A549 (cell line): Measurements from ENCODE around the gene DSCAM. TPM values are rescaled to one million over a fixed set of nuclear protein-coding genes. Genes with fewer than 3 reads are reported as not detected.

Source experiments
- ATAC-seq, 2 experiments: fragments of 200-7000 bp in 1 of 2; fragments of >200 bp in 1 of 2; cut with Nextera tagmentation in 1 of 2; cut with Tn5 transposase in 1 of 2; 3 replicates each; pipeline versions ENCODE4 v1.8.0 to v1.9.1; 2018 to 2020; ENCODE audit warnings: mild to moderate bottlenecking in 1 of 2, moderate library complexity in 1 of 2
- CTCF ChIA-PET: fragments of 300-600 bp; sonication (Branson Sonifier 250); formaldehyde crosslinking; extraction: SDS; loops from one replicate; lab custom pipeline; 2021; ENCODE audit warnings: antibody characterized with exemption, inconsistent platforms; lab: Yijun Ruan, JAX
- POLR2A ChIA-PET: fragments of 350-600 bp; formaldehyde crosslinking; extraction: SDS; loops from one replicate; lab custom pipeline; 2021; ENCODE audit warnings: antibody characterized with exemption, inconsistent platforms; lab: Yijun Ruan, JAX
- DNase-seq, 2 experiments: peaks; one replicate each; pipeline versions ENCODE4 v3.0.0 to v3.0.0-alpha.2; 2011 to 2016; ENCODE audit warnings: low read depth in 1 of 2, low spot score in 1 of 2
- FAIRE-seq: peaks from 2 replicates; lab custom pipeline; 2011; peaks lifted over from hg19 to GRCh38; lab: Jason Lieb, UNC
- H3K27ac ChIP-seq, 2 experiments: fragments of >200 bp; sonication (Bioruptor Twin); formaldehyde crosslinking; 3 replicates each; pipeline ENCODE4 v1.5.1; 2016 to 2017
- H3K4me1 ChIP-seq: fragments of >200 bp; sonication (Bioruptor Twin); formaldehyde crosslinking; 3 replicates; pipeline ENCODE4 v1.6.1; 2016
- H3K4me2 ChIP-seq: fragments of >200 bp; sonication (Bioruptor Twin); formaldehyde crosslinking; 3 replicates; pipeline ENCODE4 v1.6.1; 2016
- H3K4me3 ChIP-seq: fragments of >200 bp; sonication (Bioruptor Twin); formaldehyde crosslinking; 3 replicates; pipeline ENCODE4 v1.5.1; 2016
- H3K9me3 ChIP-seq: fragments of >200 bp; sonication (Bioruptor Twin); formaldehyde crosslinking; 3 replicates; pipeline ENCODE4 v1.6.1; 2016
- CBX2 ChIP-seq: fragments of 200-600 bp; sonication (generic); IDR thresholded peaks from 2 replicates; pipeline ENCODE4 v1.6.1; 2016; ENCODE audit warnings: low read depth, mild to moderate bottlenecking, borderline replicate concordance
- CBX8 ChIP-seq: fragments of 200-600 bp; sonication (generic); IDR thresholded peaks from 2 replicates; pipeline ENCODE4 v1.6.1; 2016
- CHD2 ChIP-seq: fragments of 150-350 bp; IDR thresholded peaks from 2 replicates; pipeline ENCODE4 v1.6.1; 2014; ENCODE audit warnings: low read length; ENCODE audit not compliant: partially characterized antibody
- CHD4 ChIP-seq: fragments of 200-600 bp; sonication (generic); IDR thresholded peaks from 2 replicates; pipeline ENCODE4 v1.6.1; 2016; ENCODE audit warnings: antibody characterized with exemption, mild to moderate bottlenecking, borderline replicate concordance
- EHF ChIP-seq: fragments of 250-450 bp; sonication (Bioruptor Pico); IDR thresholded peaks from 2 replicates; pipeline ENCODE4 v1.5.0; 2020; ENCODE audit warnings: mild to moderate bottlenecking
- ESRRA ChIP-seq: fragments of 150-350 bp; IDR thresholded peaks from 2 replicates; pipeline ENCODE4 v1.6.1; 2014; ENCODE audit warnings: mild to moderate bottlenecking, low read length, borderline replicate concordance
- FOSL2 ChIP-seq, 2 experiments: fragments of 450-650 bp in 1 of 2; fragments of >200 bp in 1 of 2; sonication (Bioruptor Twin) in 1 of 2; formaldehyde crosslinking; IDR thresholded peaks; 2 replicates each; pipeline versions ENCODE4 v1.5.0 to v1.6.1; 2016 to 2020; ENCODE audit warnings: mild to moderate bottlenecking in 1 of 2, moderate library complexity in 1 of 2
- FOXS1 ChIP-seq: fragments of 250-450 bp; sonication (Bioruptor Pico); IDR thresholded peaks from 2 replicates; pipeline ENCODE4 v1.5.0; 2020; ENCODE audit warnings: mild to moderate bottlenecking, moderate library complexity
- JUNB ChIP-seq: fragments of >200 bp; sonication (Bioruptor Twin); formaldehyde crosslinking; IDR thresholded peaks from 2 replicates; pipeline ENCODE4 v1.6.1; 2016
- KDM5A ChIP-seq: fragments of 200-600 bp; sonication (generic); IDR thresholded peaks from 2 replicates; pipeline ENCODE4 v1.6.1; 2016; ENCODE audit warnings: antibody characterized with exemption, mild to moderate bottlenecking
- MYC ChIP-seq: IDR thresholded peaks from 2 replicates; pipeline ENCODE4 v1.6.1; 2012; ENCODE audit warnings: mild to moderate bottlenecking, inconsistent platforms, low read length, improper control_type of control experiment, borderline replicate concordance
- NFE2L2 ChIP-seq: fragments of 150-350 bp; conservative IDR thresholded peaks from 2 replicates; pipeline ENCODE4 v1.6.1; 2014; ENCODE audit warnings: low read length
- POLR2A ChIP-seq: IDR thresholded peaks from 2 replicates; pipeline ENCODE4 v1.6.1; 2012; ENCODE audit warnings: mild to moderate bottlenecking, low read length
- RAD21 ChIP-seq, 2 experiments: fragments of >200 bp in 1 of 2; sonication (Bioruptor Twin) in 1 of 2; formaldehyde crosslinking in 1 of 2; IDR thresholded peaks in 1 of 2; conservative IDR thresholded peaks in 1 of 2; 2 replicates in 1 of 2; 3 replicates in 1 of 2; pipeline ENCODE4 v1.6.1; 2012 to 2018; ENCODE audit warnings: inconsistent platforms in 1 of 2
- RNF2 ChIP-seq: fragments of 200-600 bp; sonication (generic); IDR thresholded peaks from 2 replicates; pipeline ENCODE4 v1.6.1; 2016; ENCODE audit warnings: low read depth, mild to moderate bottlenecking, antibody characterized with exemption, moderate library complexity, borderline replicate concordance
- SREBF2 ChIP-seq: fragments of 450-650 bp; IDR thresholded peaks from 2 replicates; pipeline ENCODE4 v1.6.1; 2014; ENCODE audit warnings: mild to moderate bottlenecking, moderate library complexity
- ZFP36 ChIP-seq: fragments of 450-650 bp; IDR thresholded peaks from 2 replicates; pipeline ENCODE4 v1.6.1; 2014; ENCODE audit warnings: borderline replicate concordance; ENCODE audit not compliant: partially characterized antibody
- WGBS: methylation state at CpG from one replicate; pipeline ENCODE4 v1.1.6; 2017; ENCODE audit errors: missing lambda C conversion rate; 5-methylcytosine and 5-hydroxymethylcytosine counted together
- polyA plus RNA-seq, 4 experiments: library from polyadenylated mRNA; depleted of rRNA in 3 of 4; stranded (reverse); fragments of >200 nt; fragmentation: RNase III in 1 of 4; extraction: RNeasy Plus Mini Kit Qiagen cat#74134 plus additional on column Dnase treatment in 1 of 4; gene quantifications; 2 replicates in 3 of 4; 3 replicates in 1 of 4; pipeline ENCODE4 v1.2.3, GENCODE V29; 2011 to 2017
- TF ChIP-seq, protein P1 (sequence below): IDR thresholded peaks from 2 replicates; pipeline ENCODE4 v1.6.1; 2012; ENCODE audit warnings: low read depth, borderline replicate concordance
- TF ChIP-seq, protein P2 (sequence below): fragments of >200 bp; sonication (Bioruptor Twin); formaldehyde crosslinking; IDR thresholded peaks from 2 replicates; pipeline ENCODE4 v1.6.1; 2016
- TF ChIP-seq, protein P3 (sequence below): fragments of >200 bp; sonication (Bioruptor Twin); formaldehyde crosslinking; IDR thresholded peaks from 3 replicates; pipeline ENCODE4 v1.5.1; 2016
- TF ChIP-seq, protein P4 (sequence below): fragments of 250-450 bp; sonication (Bioruptor Pico); IDR thresholded peaks from 2 replicates; pipeline ENCODE4 v1.5.0; 2021; ENCODE audit warnings: mild to moderate bottlenecking, moderate library complexity, borderline replicate concordance
- TF ChIP-seq, protein P5 (sequence below): fragments of 150-350 bp; IDR thresholded peaks from 2 replicates; pipeline ENCODE4 v1.6.1; 2014; ENCODE audit warnings: low read depth, mild to moderate bottlenecking, low read length
- TF ChIP-seq, protein P6 (sequence below): fragments of >200 bp; sonication (Bioruptor Twin); formaldehyde crosslinking; IDR thresholded peaks from 3 replicates; pipeline ENCODE4 v1.6.1; 2016

The DSCAM gene
- polyA plus RNA-seq, 2 of the 4 experiments (the other 2 are of a cell fraction): not detected

DNA sequence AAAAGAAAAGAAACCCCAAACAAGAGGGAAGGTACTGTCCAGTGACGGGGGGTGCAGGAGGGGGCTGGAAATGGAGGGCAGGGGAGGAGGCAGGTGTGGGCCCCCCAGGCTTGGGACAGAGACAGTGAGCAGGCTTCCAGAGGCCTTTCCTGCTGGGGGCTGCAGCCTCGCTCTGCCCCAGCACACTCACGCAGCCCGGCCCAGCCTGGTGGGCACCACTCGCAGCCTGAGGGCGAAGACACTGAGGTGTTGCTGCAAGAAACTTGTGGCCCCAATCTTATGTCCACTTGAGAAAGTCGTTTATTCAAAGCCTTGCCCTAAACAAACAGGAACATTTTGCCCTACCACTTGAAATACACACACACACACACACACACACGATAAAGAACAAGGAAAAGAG, 705.3 kb downstream of the DSCAM start:
- 31% methylated on average over 7 of the region's 8 CpGs for WGBS
- Histone ChIP-seq H3K4me3 (no peak overlapping the region), H3K27ac (no peak overlapping the region), H3K4me2 (no peak overlapping the region), H3K4me1 (no peaks in the 10 kb centered on the region), H3K9me3 (no peaks in the 10 kb centered on the region)
- ATAC-seq: no peak
- ChIA-PET CTCF (interaction anchor here (1.5 kb wide), 1 partner anchor 927 kb away, joined by 3 read pairs; no protein-coding TSS in a partner anchor), POLR2A (no interaction called here)
- FAIRE-seq: no peak
- no peak for TF ChIP-seq RNF2
- no peak for TF ChIP-seq ESRRA
- TF ChIP-seq CBX2: no peak
- TF ChIP-seq, protein P1, sequence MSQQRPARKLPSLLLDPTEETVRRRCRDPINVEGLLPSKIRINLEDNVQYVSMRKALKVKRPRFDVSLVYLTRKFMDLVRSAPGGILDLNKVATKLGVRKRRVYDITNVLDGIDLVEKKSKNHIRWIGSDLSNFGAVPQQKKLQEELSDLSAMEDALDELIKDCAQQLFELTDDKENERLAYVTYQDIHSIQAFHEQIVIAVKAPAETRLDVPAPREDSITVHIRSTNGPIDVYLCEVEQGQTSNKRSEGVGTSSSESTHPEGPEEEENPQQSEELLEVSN: no peak
- no peak for TF ChIP-seq ZFP36
- TF ChIP-seq SREBF2: no peak
- TF ChIP-seq, protein P2, sequence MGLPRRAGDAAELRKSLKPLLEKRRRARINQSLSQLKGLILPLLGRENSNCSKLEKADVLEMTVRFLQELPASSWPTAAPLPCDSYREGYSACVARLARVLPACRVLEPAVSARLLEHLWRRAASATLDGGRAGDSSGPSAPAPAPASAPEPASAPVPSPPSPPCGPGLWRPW: no peak
- TF ChIP-seq, protein P3, sequence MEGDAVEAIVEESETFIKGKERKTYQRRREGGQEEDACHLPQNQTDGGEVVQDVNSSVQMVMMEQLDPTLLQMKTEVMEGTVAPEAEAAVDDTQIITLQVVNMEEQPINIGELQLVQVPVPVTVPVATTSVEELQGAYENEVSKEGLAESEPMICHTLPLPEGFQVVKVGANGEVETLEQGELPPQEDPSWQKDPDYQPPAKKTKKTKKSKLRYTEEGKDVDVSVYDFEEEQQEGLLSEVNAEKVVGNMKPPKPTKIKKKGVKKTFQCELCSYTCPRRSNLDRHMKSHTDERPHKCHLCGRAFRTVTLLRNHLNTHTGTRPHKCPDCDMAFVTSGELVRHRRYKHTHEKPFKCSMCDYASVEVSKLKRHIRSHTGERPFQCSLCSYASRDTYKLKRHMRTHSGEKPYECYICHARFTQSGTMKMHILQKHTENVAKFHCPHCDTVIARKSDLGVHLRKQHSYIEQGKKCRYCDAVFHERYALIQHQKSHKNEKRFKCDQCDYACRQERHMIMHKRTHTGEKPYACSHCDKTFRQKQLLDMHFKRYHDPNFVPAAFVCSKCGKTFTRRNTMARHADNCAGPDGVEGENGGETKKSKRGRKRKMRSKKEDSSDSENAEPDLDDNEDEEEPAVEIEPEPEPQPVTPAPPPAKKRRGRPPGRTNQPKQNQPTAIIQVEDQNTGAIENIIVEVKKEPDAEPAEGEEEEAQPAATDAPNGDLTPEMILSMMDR: no peak
- TF ChIP-seq, protein P4, sequence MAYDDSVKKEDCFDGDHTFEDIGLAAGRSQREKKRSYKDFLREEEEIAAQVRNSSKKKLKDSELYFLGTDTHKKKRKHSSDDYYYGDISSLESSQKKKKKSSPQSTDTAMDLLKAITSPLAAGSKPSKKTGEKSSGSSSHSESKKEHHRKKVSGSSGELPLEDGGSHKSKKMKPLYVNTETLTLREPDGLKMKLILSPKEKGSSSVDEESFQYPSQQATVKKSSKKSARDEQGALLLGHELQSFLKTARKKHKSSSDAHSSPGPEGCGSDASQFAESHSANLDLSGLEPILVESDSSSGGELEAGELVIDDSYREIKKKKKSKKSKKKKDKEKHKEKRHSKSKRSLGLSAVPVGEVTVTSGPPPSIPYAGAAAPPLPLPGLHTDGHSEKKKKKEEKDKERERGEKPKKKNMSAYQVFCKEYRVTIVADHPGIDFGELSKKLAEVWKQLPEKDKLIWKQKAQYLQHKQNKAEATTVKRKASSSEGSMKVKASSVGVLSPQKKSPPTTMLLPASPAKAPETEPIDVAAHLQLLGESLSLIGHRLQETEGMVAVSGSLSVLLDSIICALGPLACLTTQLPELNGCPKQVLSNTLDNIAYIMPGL: no peak
- no peak for TF ChIP-seq JUNB
- TF ChIP-seq RAD21 (conservative IDR thresholded peaks at IDR 0.05 in 1 of 2, IDR thresholded peaks at IDR 0.05 in 1 of 2): no peak
- TF ChIP-seq MYC: no peak
- no peak for TF ChIP-seq POLR2A
- no peak for TF ChIP-seq CHD4
- no peak for TF ChIP-seq EHF (CRISPR knock-in tag)
- no peak for TF ChIP-seq FOXS1 (CRISPR knock-in tag)
- TF ChIP-seq, protein P5, sequence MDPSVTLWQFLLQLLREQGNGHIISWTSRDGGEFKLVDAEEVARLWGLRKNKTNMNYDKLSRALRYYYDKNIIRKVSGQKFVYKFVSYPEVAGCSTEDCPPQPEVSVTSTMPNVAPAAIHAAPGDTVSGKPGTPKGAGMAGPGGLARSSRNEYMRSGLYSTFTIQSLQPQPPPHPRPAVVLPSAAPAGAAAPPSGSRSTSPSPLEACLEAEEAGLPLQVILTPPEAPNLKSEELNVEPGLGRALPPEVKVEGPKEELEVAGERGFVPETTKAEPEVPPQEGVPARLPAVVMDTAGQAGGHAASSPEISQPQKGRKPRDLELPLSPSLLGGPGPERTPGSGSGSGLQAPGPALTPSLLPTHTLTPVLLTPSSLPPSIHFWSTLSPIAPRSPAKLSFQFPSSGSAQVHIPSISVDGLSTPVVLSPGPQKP: no peak
- TF ChIP-seq CHD2: no peak
- TF ChIP-seq CBX8: no peak
- TF ChIP-seq FOSL2 (IDR thresholded peaks at IDR 0.05): no peak
- no peak for TF ChIP-seq FOSL2 (CRISPR knock-in tag; IDR thresholded peaks at IDR 0.05)
- no peak for DNase-seq

DNA sequence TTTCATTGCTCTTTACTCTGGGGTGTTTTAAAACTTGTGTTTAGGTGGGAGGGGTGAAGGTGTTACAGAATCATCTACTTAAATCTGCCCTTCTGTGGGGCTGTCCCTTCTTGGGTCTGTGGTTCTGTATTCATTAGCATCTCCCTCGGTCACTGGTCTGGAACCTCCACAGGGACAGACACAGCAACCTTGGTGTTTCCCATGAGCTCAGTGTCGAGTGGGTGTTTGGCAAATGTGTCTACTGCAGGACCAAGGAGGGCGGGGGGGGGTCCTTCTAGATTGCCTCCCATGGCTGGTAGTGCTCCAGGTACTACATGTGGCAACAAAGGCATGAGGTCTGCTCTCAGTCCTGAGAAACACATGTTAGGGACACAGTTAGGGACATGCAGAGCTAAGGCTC, 706.3 kb downstream of the DSCAM start:
- Histone ChIP-seq H3K4me1 (no peaks in the 10 kb centered on the region), H3K27ac (no peak overlapping the region), H3K4me3 (no peak overlapping the region), H3K9me3 (no peaks in the 10 kb centered on the region), H3K4me2 (no peak overlapping the region)
- POLR2A ChIA-PET: no interaction called here
- 14% methylated on average over 2 of the region's 3 CpGs for WGBS
- DNase-seq: no peak
- FAIRE-seq: no peak
- CTCF ChIA-PET: interaction anchor here (1.1 to 1.5 kb wide), 2 partner anchors 246 to 928 kb away, joined by 3 read pairs; no protein-coding TSS in a partner anchor
- ATAC-seq: no peak
- TF ChIP-seq NFE2L2 (no peak), CBX8 (no peak), FOXS1 (CRISPR knock-in tag) (no peak), MYC (no peak), ESRRA (no peak), KDM5A (no peak)
- TF ChIP-seq, protein P5: no peak
- TF ChIP-seq, protein P3: no peak
- TF ChIP-seq, protein P4: no peak
- TF ChIP-seq, protein P6, sequence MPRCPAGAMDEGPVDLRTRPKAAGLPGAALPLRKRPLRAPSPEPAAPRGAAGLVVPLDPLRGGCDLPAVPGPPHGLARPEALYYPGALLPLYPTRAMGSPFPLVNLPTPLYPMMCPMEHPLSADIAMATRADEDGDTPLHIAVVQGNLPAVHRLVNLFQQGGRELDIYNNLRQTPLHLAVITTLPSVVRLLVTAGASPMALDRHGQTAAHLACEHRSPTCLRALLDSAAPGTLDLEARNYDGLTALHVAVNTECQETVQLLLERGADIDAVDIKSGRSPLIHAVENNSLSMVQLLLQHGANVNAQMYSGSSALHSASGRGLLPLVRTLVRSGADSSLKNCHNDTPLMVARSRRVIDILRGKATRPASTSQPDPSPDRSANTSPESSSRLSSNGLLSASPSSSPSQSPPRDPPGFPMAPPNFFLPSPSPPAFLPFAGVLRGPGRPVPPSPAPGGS: no peak
